K562 (cell line): ENCODE results near the gene PRKAA2. TPM values are rescaled to one million over a fixed set of nuclear protein-coding genes. Genes with fewer than 3 reads are reported as not detected.

Experiments
- ATAC-seq: fragments of 200-7000 bp; cut with Tn5 transposase; 3 replicates; pipeline ENCODE4 v1.9.1; 2020; ENCODE audit warnings: moderate library complexity
- BruUV-seq: library from RNA; stranded (reverse); fragments of 400-500 nt; replicated peaks from 2 replicates; lab custom pipeline; 2021; lab: Mats Ljungman, UMichigan
- CTCF ChIA-PET: fragments of 300-600 bp; formaldehyde crosslinking; extraction: SDS; loops from one replicate; lab custom pipeline; 2021; ENCODE audit warnings: low intra/inter-chr PET ratio; lab: Yijun Ruan, JAX
- POLR2A ChIA-PET: fragments of 300-600, 350-650 bp; sonication (Branson Sonifier 250); formaldehyde crosslinking; extraction: SDS; loops from one replicate; lab custom pipeline; 2021; ENCODE audit warnings: antibody characterized with exemption, inconsistent platforms; lab: Yijun Ruan, JAX
- DNase-seq, 4 experiments: peaks; one replicate each; pipeline versions ENCODE4 v3.0.0 to v3.0.0-alpha.2; 2011 to 2018; ENCODE audit warnings: low spot score in 3 of 4, mixed read lengths in 3 of 4; ENCODE audit errors: extremely low read depth in 1 of 4
- FAIRE-seq: peaks from 2 replicates; lab custom pipeline; 2011; peaks lifted over from hg19 to GRCh38; lab: Jason Lieb, UNC
- H2AFZ ChIP-seq: 2 replicates; pipeline ENCODE4 v1.6.0; 2011; ENCODE audit warnings: low read depth, low read length, control low read depth, inconsistent platforms
- H3K27ac ChIP-seq: fragments of 200-600 bp; 3 replicates; pipeline ENCODE4 v1.8.0; 2011; ENCODE audit warnings: low read depth, mild to moderate bottlenecking, control low read depth, inconsistent platforms, low read length, moderate library complexity, mixed read lengths; ENCODE audit errors: extremely low read depth
- H3K27me3 ChIP-seq, 2 experiments: fragments of 300-600 bp in 1 of 2; 2 replicates in 1 of 2; 3 replicates in 1 of 2; pipeline versions ENCODE4 v1.6.0 to v1.8.0; 2011; ENCODE audit warnings: inconsistent platforms in 2 of 2, low read length in 2 of 2, mild to moderate bottlenecking in 1 of 2, mixed read lengths in 1 of 2, moderate library complexity in 1 of 2; ENCODE audit not compliant: control insufficient read depth in 2 of 2, insufficient read depth in 2 of 2
- H3K36me3 ChIP-seq: fragments of 300-600 bp; 3 replicates; pipeline ENCODE4 v1.8.0; 2011; ENCODE audit warnings: mild to moderate bottlenecking, low read length, inconsistent platforms; ENCODE audit not compliant: control insufficient read depth, insufficient read depth
- H3K4me1 ChIP-seq, 2 experiments: fragments of 200-600 bp in 1 of 2; replicated peaks in 1 of 2; 2 replicates in 1 of 2; 3 replicates in 1 of 2; pipeline versions ENCODE4 v1.5.1 to v1.8.0; 2011; ENCODE audit warnings: inconsistent platforms in 2 of 2, low read length in 2 of 2, mild to moderate bottlenecking in 1 of 2, mixed read lengths in 1 of 2, moderate library complexity in 1 of 2; ENCODE audit not compliant: control insufficient read depth in 2 of 2, insufficient read depth in 2 of 2
- H3K4me2 ChIP-seq: 2 replicates; pipeline ENCODE4 v1.6.1; 2011; ENCODE audit warnings: low read length, control low read depth, inconsistent platforms, mixed read lengths; ENCODE audit not compliant: insufficient read depth
- H3K4me3 ChIP-seq: fragments of 200-600 bp; sonication (generic), shearing (Covaris generic); 2 replicates; pipeline ENCODE4 v1.5.1; 2016; ENCODE audit warnings: control low read depth, inconsistent platforms
- H3K79me2 ChIP-seq: fragments of 200-600 bp; 3 replicates; pipeline ENCODE4 v1.8.0; 2011; ENCODE audit warnings: low read length, inconsistent platforms; ENCODE audit not compliant: control insufficient read depth, insufficient read depth
- H3K9ac ChIP-seq, 2 experiments: 2 replicates each; pipeline versions ENCODE4 v1.6.0 to v1.6.1; 2011; ENCODE audit warnings: low read depth in 2 of 2, low read length in 2 of 2, control low read depth in 1 of 2, inconsistent platforms in 1 of 2, mild to moderate bottlenecking in 1 of 2, mixed read lengths in 1 of 2; ENCODE audit not compliant: insufficient read depth in 1 of 2
- H3K9me1 ChIP-seq: one replicate; pipeline ENCODE4 v1.6.0; 2011; ENCODE audit warnings: inconsistent platforms, mild to moderate bottlenecking, low read length, moderate library complexity; ENCODE audit not compliant: control insufficient read depth, insufficient read depth
- H3K9me3 ChIP-seq: replicated peaks from 2 replicates; pipeline ENCODE4 v1.5.1; 2011; ENCODE audit warnings: low read depth, low read length, inconsistent platforms; ENCODE audit not compliant: control insufficient read depth, insufficient read depth
- H4K20me1 ChIP-seq: replicated peaks from 2 replicates; pipeline ENCODE4 v1.6.1; 2011; ENCODE audit warnings: low read length, inconsistent platforms, mixed read lengths; ENCODE audit not compliant: control insufficient read depth, insufficient read depth
- ARID3A ChIP-seq: IDR thresholded peaks from 2 replicates; pipeline ENCODE4 v1.6.1; 2012; ENCODE audit warnings: low read depth, low read length, improper control_type of control experiment, borderline replicate concordance
- BHLHE40 ChIP-seq: IDR thresholded peaks from 2 replicates; pipeline ENCODE4 v1.6.1; 2011; ENCODE audit warnings: low read length, improper control_type of control experiment
- CAMTA2 ChIP-seq: fragments of 250-450 bp; sonication (Bioruptor Pico); conservative IDR thresholded peaks from 2 replicates; pipeline ENCODE4 v1.5.1; 2022
- E2F3 ChIP-seq: fragments of 250-450 bp; sonication (Bioruptor Pico); IDR thresholded peaks from 2 replicates; pipeline ENCODE4 v1.4.0; 2020; ENCODE audit warnings: mild to moderate bottlenecking
- PCBP1 ChIP-seq: fragments of 200-400 bp; formaldehyde crosslinking; IDR thresholded peaks from 2 replicates; pipeline ENCODE4 v1.6.1; 2018; ENCODE audit warnings: mild to moderate bottlenecking, low read depth, low read length; ENCODE audit not compliant: poor library complexity, severe bottlenecking
- RAD21 ChIP-seq, 2 experiments: fragments of 250-450 bp in 1 of 2; fragments of 450-650 bp in 1 of 2; sonication (Bioruptor Pico) in 1 of 2; formaldehyde crosslinking in 1 of 2; IDR thresholded peaks in 1 of 2; conservative IDR thresholded peaks in 1 of 2; 2 replicates each; pipeline versions ENCODE4 v1.4.0 to v1.8.0; 2020 to 2022; ENCODE audit warnings: mild to moderate bottlenecking in 2 of 2, moderate library complexity in 1 of 2
- SMC3 ChIP-seq: conservative IDR thresholded peaks from 2 replicates; pipeline ENCODE4 v1.6.1; 2011; ENCODE audit warnings: low read depth, low read length, improper control_type of control experiment; ENCODE audit not compliant: insufficient read depth
- ZNF3 ChIP-seq: fragments of 250-450 bp; sonication (Bioruptor Pico); IDR thresholded peaks from 2 replicates; pipeline ENCODE4 v1.5.0; 2021; ENCODE audit warnings: mild to moderate bottlenecking, moderate library complexity
- WGBS: fragments of 100-300 bp; shearing (Covaris generic); methylation state at CpG from one replicate; pipeline ENCODE4 v1.1.6; 2016; ENCODE audit warnings: low coverage, mixed read lengths; ENCODE audit not compliant: insufficient coverage; ENCODE audit errors: missing lambda C conversion rate; 5-methylcytosine and 5-hydroxymethylcytosine counted together
- in situ Hi-C: fragments of 300-500 bp; cut with MboI; formaldehyde crosslinking; loops from 4 replicates; pipeline ENCODE4 v1.15.0; 2018; ENCODE audit warnings: inconsistent platforms, mixed read lengths
- intact Hi-C: fragments of 100-400 bp; cut with micrococcal nuclease; formaldehyde crosslinking; loops from 2 replicates; pipeline ENCODE4 v1.14.2; 2022
- polyA plus RNA-seq, 8 experiments: library from polyadenylated mRNA; depleted of rRNA in 4 of 8; stranded (reverse) in 5 of 8; unstranded in 3 of 8; fragments of >200 nt; fragmentation: Nextera tagmentation in 2 of 8; fragmentation: Illumina TruSeq in 1 of 8; extraction: Ambion mirVana in 2 of 8; extraction: Trizol in 1 of 8; gene quantifications; 2 replicates each; pipeline versions ENCODE4 v1.2.1 to v1.2.3, GENCODE V29; 2011 to 2014; ENCODE audit warnings: inconsistent platforms in 1 of 8, missing spikeins in 1 of 8
- total RNA-seq, 7 experiments: library from RNA; depleted of rRNA in 6 of 7; stranded (reverse); fragments of >200 nt in 6 of 7; fragmentation: Illumina TruSeq in 2 of 7; extraction: Trizol in 2 of 7; gene quantifications; 2 replicates each; pipeline versions ENCODE4 v1.2.1 to v1.2.3, GENCODE V29; 2011 to 2021; ENCODE audit warnings: low replicate concordance in 1 of 7
- TF ChIP-seq, protein P1 (sequence below): fragments of 150-350 bp; IDR thresholded peaks from 2 replicates; pipeline ENCODE4 v1.6.1; 2014; ENCODE audit warnings: low read depth, mild to moderate bottlenecking, low read length, borderline replicate concordance
- TF ChIP-seq, protein P2 (sequence below), 3 experiments: IDR thresholded peaks in 2 of 3; conservative IDR thresholded peaks in 1 of 3; 2 replicates each; pipeline ENCODE4 v1.5.1; 2011 to 2012; ENCODE audit warnings: low read length in 3 of 3, mild to moderate bottlenecking in 3 of 3, control low read depth in 2 of 3, improper control_type of control experiment in 1 of 3, inconsistent platforms in 1 of 3, low read depth in 1 of 3, mixed read lengths in 1 of 3, moderate library complexity in 1 of 3; ENCODE audit not compliant: insufficient read depth in 2 of 3

The PRKAA2 gene
- total and polyA plus RNA-seq, 9 of the 15 experiments (the other 6 are each of a cell fraction or from before 2014, with no cell fraction given), result 0.01 TPM; not detected in 8

DNA sequence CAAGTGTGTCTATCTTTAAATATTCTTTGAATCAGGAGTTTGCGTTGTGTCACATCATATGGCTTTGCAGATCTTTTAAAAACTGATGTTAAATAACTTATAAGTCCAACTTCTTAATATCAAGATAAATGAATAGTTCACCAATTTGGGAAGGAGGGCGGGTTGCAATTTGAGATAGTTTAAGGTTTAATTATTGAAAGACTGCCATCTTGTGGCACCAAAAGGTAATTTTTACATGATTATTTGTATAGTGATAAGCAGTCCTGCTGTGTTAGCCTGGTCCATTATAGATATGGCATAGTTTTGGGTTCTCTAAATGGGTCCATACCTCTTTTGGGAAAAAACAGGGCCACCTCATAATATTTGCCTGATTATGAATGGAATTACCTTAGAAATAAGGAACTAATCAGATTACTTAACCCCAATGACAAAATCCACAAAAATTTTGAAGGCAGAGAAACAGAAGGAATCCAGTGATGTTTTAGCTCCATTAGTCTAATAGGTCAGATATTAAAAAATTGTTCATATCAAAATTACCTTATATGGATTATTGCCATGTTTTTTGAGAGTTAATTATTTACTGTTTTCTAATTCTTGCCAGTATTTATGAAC is 64.3 kb downstream of the PRKAA2 start:
- CTCF ChIA-PET, result interaction anchor here (0.6 to 1.2 kb wide), 3 partner anchors 146 to 1425 kb away, joined by 3 to 9 read pairs (median 4); no protein-coding TSS in a partner anchor
- no peaks in the 10 kb centered on the region for H3K9me3 ChIP-seq
- ATAC-seq, result peak; percentile 86
- POLR2A ChIA-PET, result no interaction called here
- peak; percentile 31 to 61 (median 38) for DNase-seq
- H3K27ac ChIP-seq, result no peak overlapping the region
- H3K27me3 ChIP-seq, result no peaks in the 10 kb centered on the region
- no peaks in the 10 kb centered on the region for H3K36me3 ChIP-seq
- intact Hi-C loops (loop anchor here (10.0 kb wide), 1 partner anchor 1425 kb away; no protein-coding TSS in a partner anchor), in situ Hi-C loops (no loop called here)
- H3K4me1 ChIP-seq, result no peaks in the 10 kb centered on the region
- no peaks in the 10 kb centered on the region for H4K20me1 ChIP-seq
- H3K9ac ChIP-seq, result no peak overlapping the region
- no TSS peak for BruUV-seq
- FAIRE-seq, result peak; percentile 6
- no peak overlapping the region for H3K4me2 ChIP-seq
- H2AFZ ChIP-seq, result no peak overlapping the region
- no peak overlapping the region for H3K4me3 ChIP-seq
- 0% methylated on average over 2 of the region's 2 CpGs for WGBS
- H3K9me1 ChIP-seq, result no peaks in the 10 kb centered on the region
- no peaks in the 10 kb centered on the region for H3K79me2 ChIP-seq
- TF ChIP-seq ARID3A (0 out of 2 replicates have a peak, but pooled peaks have one; percentile 31), SMC3 (0 out of 2 replicates have a peak, but pooled peaks have one; percentile 4), ZNF3 (no peak), CAMTA2 (no peak), BHLHE40 (no peak), E2F3 (no peak), RAD21 (CRISPR knock-in tag; conservative IDR thresholded peaks at IDR 0.05 in 1 of 2, IDR thresholded peaks at IDR 0.05 in 1 of 2) (peak; percentile 39 to 66), PCBP1 (no peak)
- TF ChIP-seq, protein P1, sequence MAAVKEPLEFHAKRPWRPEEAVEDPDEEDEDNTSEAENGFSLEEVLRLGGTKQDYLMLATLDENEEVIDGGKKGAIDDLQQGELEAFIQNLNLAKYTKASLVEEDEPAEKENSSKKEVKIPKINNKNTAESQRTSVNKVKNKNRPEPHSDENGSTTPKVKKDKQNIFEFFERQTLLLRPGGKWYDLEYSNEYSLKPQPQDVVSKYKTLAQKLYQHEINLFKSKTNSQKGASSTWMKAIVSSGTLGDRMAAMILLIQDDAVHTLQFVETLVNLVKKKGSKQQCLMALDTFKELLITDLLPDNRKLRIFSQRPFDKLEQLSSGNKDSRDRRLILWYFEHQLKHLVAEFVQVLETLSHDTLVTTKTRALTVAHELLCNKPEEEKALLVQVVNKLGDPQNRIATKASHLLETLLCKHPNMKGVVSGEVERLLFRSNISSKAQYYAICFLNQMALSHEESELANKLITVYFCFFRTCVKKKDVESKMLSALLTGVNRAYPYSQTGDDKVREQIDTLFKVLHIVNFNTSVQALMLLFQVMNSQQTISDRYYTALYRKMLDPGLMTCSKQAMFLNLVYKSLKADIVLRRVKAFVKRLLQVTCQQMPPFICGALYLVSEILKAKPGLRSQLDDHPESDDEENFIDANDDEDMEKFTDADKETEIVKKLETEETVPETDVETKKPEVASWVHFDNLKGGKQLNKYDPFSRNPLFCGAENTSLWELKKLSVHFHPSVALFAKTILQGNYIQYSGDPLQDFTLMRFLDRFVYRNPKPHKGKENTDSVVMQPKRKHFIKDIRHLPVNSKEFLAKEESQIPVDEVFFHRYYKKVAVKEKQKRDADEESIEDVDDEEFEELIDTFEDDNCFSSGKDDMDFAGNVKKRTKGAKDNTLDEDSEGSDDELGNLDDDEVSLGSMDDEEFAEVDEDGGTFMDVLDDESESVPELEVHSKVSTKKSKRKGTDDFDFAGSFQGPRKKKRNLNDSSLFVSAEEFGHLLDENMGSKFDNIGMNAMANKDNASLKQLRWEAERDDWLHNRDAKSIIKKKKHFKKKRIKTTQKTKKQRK, result no peak
- TF ChIP-seq, protein P2, sequence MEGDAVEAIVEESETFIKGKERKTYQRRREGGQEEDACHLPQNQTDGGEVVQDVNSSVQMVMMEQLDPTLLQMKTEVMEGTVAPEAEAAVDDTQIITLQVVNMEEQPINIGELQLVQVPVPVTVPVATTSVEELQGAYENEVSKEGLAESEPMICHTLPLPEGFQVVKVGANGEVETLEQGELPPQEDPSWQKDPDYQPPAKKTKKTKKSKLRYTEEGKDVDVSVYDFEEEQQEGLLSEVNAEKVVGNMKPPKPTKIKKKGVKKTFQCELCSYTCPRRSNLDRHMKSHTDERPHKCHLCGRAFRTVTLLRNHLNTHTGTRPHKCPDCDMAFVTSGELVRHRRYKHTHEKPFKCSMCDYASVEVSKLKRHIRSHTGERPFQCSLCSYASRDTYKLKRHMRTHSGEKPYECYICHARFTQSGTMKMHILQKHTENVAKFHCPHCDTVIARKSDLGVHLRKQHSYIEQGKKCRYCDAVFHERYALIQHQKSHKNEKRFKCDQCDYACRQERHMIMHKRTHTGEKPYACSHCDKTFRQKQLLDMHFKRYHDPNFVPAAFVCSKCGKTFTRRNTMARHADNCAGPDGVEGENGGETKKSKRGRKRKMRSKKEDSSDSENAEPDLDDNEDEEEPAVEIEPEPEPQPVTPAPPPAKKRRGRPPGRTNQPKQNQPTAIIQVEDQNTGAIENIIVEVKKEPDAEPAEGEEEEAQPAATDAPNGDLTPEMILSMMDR (IDR thresholded peaks at IDR 0.05 in 2 of 3, conservative IDR thresholded peaks at IDR 0.05 in 1 of 3; ENCODE audit: insufficient read depth in 2 of 3, low read depth in 1 of 3, low read length in 3 of 3), result peak in 2 of 3 experiments; percentile 47 to 63; a peak in 4 of 6 replicates
